HG02981 (cell line): Measurements from ENCODE around the gene CPEB4.

ENCODE experiments used
- ATAC-seq: cut with Tn5 transposase; IDR thresholded peaks from one replicate; pipeline ENCODE4 v1.9.1; 2021; ENCODE audit warnings: mild to moderate bottlenecking, moderate library complexity; ENCODE audit not compliant: unreplicated experiment

CPEB4 gene

GRCh38 chr5:173858670-173859407 lies 29.3 kb upstream of the CPEB4 start:
- ATAC-seq: no peak

GRCh38 chr5:173859408-173860159 lies 28.6 kb upstream of the CPEB4 start:
- no peak for ATAC-seq

GRCh38 chr5:173862047-173862477 lies 26.1 kb upstream of the CPEB4 start:
- no peak for ATAC-seq

GRCh38 chr5:173863359-173863758 lies 24.8 kb upstream of the CPEB4 start:
- no peak for ATAC-seq

GRCh38 chr5:173864126-173865050 lies 23.8 kb upstream of the CPEB4 start:
- no peak for ATAC-seq

- ATAC-seq: no peak
Measured at GRCh38 chr5:173866243-173866857, 21.8 kb upstream of the CPEB4 start.

GRCh38 chr5:173866858-173867679 lies 21.1 kb upstream of the CPEB4 start:
- no peak for ATAC-seq

GRCh38 chr5:173868096-173868880 lies 19.9 kb upstream of the CPEB4 start:
- ATAC-seq: no peak

GRCh38 chr5:173869316-173869715 lies 18.8 kb upstream of the CPEB4 start:
- ATAC-seq: no peak

GRCh38 chr5:173872957-173873305 lies 15.2 kb upstream of the CPEB4 start:
- ATAC-seq: no peak

GRCh38 chr5:173873306-173873922 lies 14.7 kb upstream of the CPEB4 start:
- ATAC-seq: no peak

- no peak for ATAC-seq
Measured at GRCh38 chr5:173875189-173875588, 13.0 kb upstream of the CPEB4 start.

GRCh38 chr5:173878224-173878967 lies 9.8 kb upstream of the CPEB4 start:
- no peak for ATAC-seq

GRCh38 chr5:173880306-173880985 lies 7.7 kb upstream of the CPEB4 start:
- no peak for ATAC-seq

- no peak for ATAC-seq
Measured at GRCh38 chr5:173881811-173882575, 6.2 kb upstream of the CPEB4 start.

GRCh38 chr5:173882632-173883031 lies 5.5 kb upstream of the CPEB4 start:
- no peak for ATAC-seq
